ENCODE data around the gene CNTNAP2. TPM values are rescaled to one million over a fixed set of nuclear protein-coding genes. Genes with fewer than 3 reads are reported as not detected.

CNTNAP2 gene
- total and polyA plus RNA-seq, 2 of the 4 experiments (the other 2 are of a cell fraction) = not detected

- no CpG with 5 or more reads among the region's 2 CpGs for WGBS, 2 experiments (ENCODE audit: extremely low coverage in 2 of 2, insufficient read length in 1 of 2)
- no peak overlapping the region for H3K9ac ChIP-seq (ENCODE audit: low read depth, low read length)
- no peaks in the 10 kb centered on the region for H4K20me1 ChIP-seq (ENCODE audit: insufficient read depth, low read length)
- no TSS peak for BruUV-seq (replicated peaks)
- ChIA-PET POLR2A (ENCODE audit: unreplicated experiment) (no interaction called here), CTCF (no interaction called here)
- H3K79me1 ChIP-seq (ENCODE audit: low read depth in 1 of 2, low read length in 2 of 2) = no peaks in the 10 kb centered on the region
- H4K5ac ChIP-seq (ENCODE audit: low read depth, low read length) = no peak overlapping the region
- no peaks in the 10 kb centered on the region for H3K36me3 ChIP-seq (ENCODE audit: control insufficient read depth, insufficient read depth, low read length)
- ATAC-seq (ENCODE audit: low read depth) (no peak), DNase-seq (no peak)
- H3K9me3 ChIP-seq (ENCODE audit: control insufficient read depth, insufficient read depth, low read length) = peaks cover 14% of the 10 kb centered on the region
- H2AFZ ChIP-seq (replicated peaks; ENCODE audit: low read length, poor library complexity) = no peak overlapping the region
- intact Hi-C loops (cut with micrococcal nuclease) (no loop called here), in situ Hi-C loops (cut with MboI; ENCODE audit: low sequenced_read_pairs) (no loop called here), dilution Hi-C loops (cut with HindIII; ENCODE audit: low sequenced_read_pairs, unreplicated experiment) (no loop called here)
- no peak overlapping the region for H2BK20ac ChIP-seq (ENCODE audit: low read depth, low read length)
- no peaks in the 10 kb centered on the region for H3K9me1 ChIP-seq (ENCODE audit: insufficient read depth, low read length)
- H3K23ac ChIP-seq (ENCODE audit: low read depth, low read length) = no peak overlapping the region
- H2BK120ac ChIP-seq (ENCODE audit: low read depth, low read length) = no peak overlapping the region
- no peak overlapping the region for H3K4me3 ChIP-seq (ENCODE audit: insufficient read depth, low read depth, low read length)
- no peak overlapping the region for H4K8ac ChIP-seq (ENCODE audit: low read depth in 2 of 2, low read length in 2 of 2)
- H3K27ac ChIP-seq (ENCODE audit: insufficient read depth, low read length) = no peak overlapping the region
- no peak overlapping the region for H2BK15ac ChIP-seq (ENCODE audit: low read depth, low read length)
- TF ChIP-seq MAZ (IDR thresholded peaks at IDR 0.05; ENCODE audit: borderline replicate concordance, low read depth, low read length) (no peak), SMC3 (IDR thresholded peaks at IDR 0.05; ENCODE audit: low read depth, low read length) (no peak), BHLHE40 (IDR thresholded peaks at IDR 0.05; ENCODE audit: low read depth, low read length) (no peak), RFX5 (IDR thresholded peaks at IDR 0.05; ENCODE audit: low read depth, low read length) (no peak), RCOR1 (IDR thresholded peaks at IDR 0.05; ENCODE audit: insufficient replicate concordance, low read length) (no peak), NFE2L2 (IDR thresholded peaks at IDR 0.05; ENCODE audit: low read depth, low read length) (no peak), ELK1 (IDR thresholded peaks at IDR 0.05; ENCODE audit: borderline replicate concordance, low read depth, low read length) (no peak)
- no peak overlapping the region for H4K91ac ChIP-seq (ENCODE audit: insufficient read depth, low read depth, low read length)
- H3K4me1 ChIP-seq (ENCODE audit: control insufficient read depth, insufficient read depth, low read length) = no peaks in the 10 kb centered on the region
- H3K4ac ChIP-seq (ENCODE audit: low read depth, low read length) = no peak overlapping the region
- no peak overlapping the region for H3K4me2 ChIP-seq (ENCODE audit: low read depth, low read length)
- no peak overlapping the region for H2BK5ac ChIP-seq (ENCODE audit: low read depth, low read length, poor library complexity, severe bottlenecking)
- H3K56ac ChIP-seq (ENCODE audit: extremely low read depth, insufficient read depth, low read length) = no peak overlapping the region
- H2AK5ac ChIP-seq (ENCODE audit: low read depth, low read length) = no peak overlapping the region
- no peak overlapping the region for H3K14ac ChIP-seq (replicated peaks; ENCODE audit: low read depth, low read length)
- H3K27me3 ChIP-seq (ENCODE audit: control insufficient read depth, insufficient read depth, low read length) = no peaks in the 10 kb centered on the region
- H2AK9ac ChIP-seq (replicated peaks; ENCODE audit: low read depth, low read length, poor library complexity) = no peak overlapping the region
- H3K18ac ChIP-seq (ENCODE audit: low read depth, low read length) = no peak overlapping the region
Observed at GRCh38 chr7:147912946-147913638, 1796.5 kb downstream of the CNTNAP2 start.
